Body of pancreas (tissue), 4 donors: ENCODE measurements around the gene XRCC4. TPM values are rescaled to one million over a fixed set of nuclear protein-coding genes. Genes with fewer than 3 reads are reported as not detected.
A peak's percentile ranks its signal among the peaks of the same experiment; 100 is the strongest.

ENCODE experiments used
- ATAC-seq: fragments of 150-250 bp; one replicate; pipeline ENCODE4 v1.9.1; 2016
- DNase-seq, 4 donors: peaks; one replicate each; pipeline ENCODE4 v3.0.0-alpha.2; 2019
- H3K27ac ChIP-seq, 4 donors: fragments of 200-600 bp; sonication (generic); 1 replicate in 3 of 4; 2 replicates in 1 of 4; pipeline versions ENCODE4 v1.5.1 to v1.6.1; 2016 to 2019; ENCODE audit warnings: mild to moderate bottlenecking in 1 of 4, mixed read lengths in 1 of 4, moderate library complexity in 1 of 4
- H3K27me3 ChIP-seq, 2 donors: fragments of 200-600 bp; sonication (generic); one replicate each; pipeline ENCODE4 v1.6.0; 2016; ENCODE audit warnings: mild to moderate bottlenecking in 1 of 2
- H3K36me3 ChIP-seq, 2 donors: fragments of 200-600 bp; sonication (generic); replicated peaks in 1 of 2; 2 replicates each; pipeline ENCODE4 v1.5.1; 2016; ENCODE audit warnings: low read depth in 2 of 2; ENCODE audit not compliant: insufficient read depth in 1 of 2
- H3K4me1 ChIP-seq: fragments of 200-600 bp; sonication (generic); one replicate; pipeline ENCODE4 v1.6.0; 2016
- H3K4me3 ChIP-seq, 2 donors: fragments of 200-600 bp; sonication (generic); 1 replicate in 1 of 2; 2 replicates in 1 of 2; pipeline ENCODE4 v1.5.1; 2016 to 2019
- H3K9me3 ChIP-seq, 3 donors: fragments of 200-600 bp; sonication (generic); 1 replicate in 2 of 3; 2 replicates in 1 of 3; pipeline ENCODE4 v1.5.1; 2016
- POLR2A ChIP-seq, 3 donors: fragments of 450-650 bp; IDR thresholded peaks; one replicate each; pipeline ENCODE4 v1.6.1; 2016; ENCODE audit warnings: antibody characterized with exemption in 3 of 3, mild to moderate bottlenecking in 2 of 3
- WGBS, 2 donors: methylation state at CpG; one replicate each; pipeline ENCODE4 v1.1.5; 2017; 5-methylcytosine and 5-hydroxymethylcytosine counted together
- intact Hi-C: fragments of 100-400 bp; cut with DNase I; formaldehyde crosslinking; loops from one replicate; pipeline ENCODE4 v1.15.1; 2023
- total RNA-seq, 2 donors: library from RNA; depleted of rRNA; stranded (reverse); fragments of >200 nt; gene quantifications; one replicate each; pipeline ENCODE4 v1.1.0, GENCODE V29; 2016
- TF ChIP-seq, protein P1 (sequence below), 7 experiments: fragments of 450-650 bp in 4 of 7; fragments of 200-600 bp in 3 of 7; sonication (generic) in 3 of 7; IDR thresholded peaks; one replicate each; pipeline ENCODE4 v1.5.1; 2016 to 2019; ENCODE audit warnings: antibody characterized with exemption in 7 of 7

XRCC4 gene
- total RNA-seq, 2 donors from 2014 or later, result 0.99 to 4.4 TPM

DNA sequence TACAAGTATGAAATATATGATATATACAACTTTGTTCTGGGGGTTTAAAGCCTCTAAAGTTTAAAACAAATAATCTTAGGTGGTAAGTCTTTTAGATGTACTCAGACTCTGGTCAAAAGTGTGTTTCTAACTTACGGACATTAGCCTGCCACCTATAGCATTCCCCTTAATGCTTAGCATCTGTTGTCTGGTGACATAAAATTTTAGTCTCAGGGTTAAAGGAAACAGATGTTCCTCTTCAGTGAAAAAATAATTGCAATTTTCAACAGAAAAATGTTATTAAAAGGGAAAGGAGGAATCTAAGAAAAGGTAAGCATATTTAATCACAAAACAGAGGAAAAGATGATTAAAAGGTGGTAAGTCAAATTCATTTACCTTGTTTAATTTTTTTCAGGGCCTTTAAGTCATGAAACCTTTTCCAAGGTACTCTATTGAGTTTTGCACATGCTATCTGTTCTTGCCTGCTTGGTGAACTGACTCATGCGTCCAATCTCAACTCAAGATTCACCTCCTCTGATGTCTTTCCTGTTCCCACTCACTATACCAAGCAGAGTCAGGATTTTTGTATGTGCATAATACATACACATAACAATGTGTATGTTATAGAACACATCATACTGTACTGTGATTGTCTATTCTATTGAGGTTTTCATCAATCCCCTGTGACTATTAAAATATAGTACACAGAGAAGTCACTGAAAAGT lies 8.1 kb upstream of the XRCC4 start:
- Histone ChIP-seq H3K36me3 (no peaks in the 10 kb centered on the region), H3K27me3 (no peaks in the 10 kb centered on the region), H3K9me3 (no peaks in the 10 kb centered on the region), H3K27ac (no peak overlapping the region), H3K4me1 (peaks cover 51% of the 10 kb centered on the region), H3K4me3 (no peak overlapping the region)
- TF ChIP-seq, protein P1, sequence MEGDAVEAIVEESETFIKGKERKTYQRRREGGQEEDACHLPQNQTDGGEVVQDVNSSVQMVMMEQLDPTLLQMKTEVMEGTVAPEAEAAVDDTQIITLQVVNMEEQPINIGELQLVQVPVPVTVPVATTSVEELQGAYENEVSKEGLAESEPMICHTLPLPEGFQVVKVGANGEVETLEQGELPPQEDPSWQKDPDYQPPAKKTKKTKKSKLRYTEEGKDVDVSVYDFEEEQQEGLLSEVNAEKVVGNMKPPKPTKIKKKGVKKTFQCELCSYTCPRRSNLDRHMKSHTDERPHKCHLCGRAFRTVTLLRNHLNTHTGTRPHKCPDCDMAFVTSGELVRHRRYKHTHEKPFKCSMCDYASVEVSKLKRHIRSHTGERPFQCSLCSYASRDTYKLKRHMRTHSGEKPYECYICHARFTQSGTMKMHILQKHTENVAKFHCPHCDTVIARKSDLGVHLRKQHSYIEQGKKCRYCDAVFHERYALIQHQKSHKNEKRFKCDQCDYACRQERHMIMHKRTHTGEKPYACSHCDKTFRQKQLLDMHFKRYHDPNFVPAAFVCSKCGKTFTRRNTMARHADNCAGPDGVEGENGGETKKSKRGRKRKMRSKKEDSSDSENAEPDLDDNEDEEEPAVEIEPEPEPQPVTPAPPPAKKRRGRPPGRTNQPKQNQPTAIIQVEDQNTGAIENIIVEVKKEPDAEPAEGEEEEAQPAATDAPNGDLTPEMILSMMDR (IDR thresholded peaks at IDR 0.05), result no peak
- TF ChIP-seq POLR2A (IDR thresholded peaks at IDR 0.05), result no peak
- intact Hi-C loops, result no loop called here
- DNase-seq (no peak), ATAC-seq (no peak)
- 77 to 78% methylated on average over 2 of the region's 2 CpGs for WGBS, 2 donors

- Histone ChIP-seq H3K27ac (no peak overlapping the region), H3K4me1 (peaks cover 63% of the 10 kb centered on the region), H3K36me3 (no peaks in the 10 kb centered on the region), H3K9me3 (no peaks in the 10 kb centered on the region), H3K27me3 (no peaks in the 10 kb centered on the region), H3K4me3 (no peak overlapping the region)
- intact Hi-C loops, result no loop called here
- ATAC-seq, result no peak
- DNase-seq, result no peak
- no peak for TF ChIP-seq POLR2A (IDR thresholded peaks at IDR 0.05)
- TF ChIP-seq, protein P1 (IDR thresholded peaks at IDR 0.05), result no peak
- 58 to 60% methylated on average over 2 of the region's 2 CpGs for WGBS, 2 donors
Observed at GRCh38 chr5:83071286-83072051, 5.9 kb upstream of the XRCC4 start.

DNA sequence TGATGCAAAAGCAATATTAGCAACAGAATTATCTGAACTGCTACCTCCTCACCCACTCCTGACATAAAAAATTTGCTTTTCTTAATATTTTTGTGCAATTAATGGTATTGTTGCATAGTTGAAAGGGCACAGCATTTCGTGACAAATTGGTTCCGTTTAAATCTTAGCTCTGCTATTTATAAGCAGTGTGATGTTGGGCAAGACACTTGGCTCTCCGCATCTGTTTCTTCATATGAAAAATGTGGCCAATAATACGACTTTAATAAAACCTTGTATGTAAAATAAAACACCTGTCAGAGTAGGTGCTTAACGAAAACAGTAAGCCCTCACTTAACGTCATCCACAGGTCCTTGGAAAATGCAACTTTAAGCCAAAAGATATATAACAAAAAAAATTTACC lies 4.4 kb upstream of the XRCC4 start:
- Histone ChIP-seq H3K27me3 (no peaks in the 10 kb centered on the region), H3K36me3 (no peaks in the 10 kb centered on the region), H3K9me3 (no peaks in the 10 kb centered on the region), H3K4me3 (no peak overlapping the region), H3K4me1 (peaks cover 63% of the 10 kb centered on the region), H3K27ac (no peak overlapping the region)
- WGBS, 2 donors, result 59 to 64% methylated on average over 6 of the region's 6 CpGs
- intact Hi-C loops, result no loop called here
- DNase-seq (no peak), ATAC-seq (no peak)
- TF ChIP-seq, protein P1 (IDR thresholded peaks at IDR 0.05), result no peak
- TF ChIP-seq POLR2A (IDR thresholded peaks at IDR 0.05), result no peak

- Histone ChIP-seq H3K27me3 (no peaks in the 10 kb centered on the region), H3K36me3 (no peaks in the 10 kb centered on the region), H3K9me3 (no peaks in the 10 kb centered on the region), H3K27ac (peak overlapping the region; percentile 47 to 92 (median 68)), H3K4me1 (peaks cover 33% of the 10 kb centered on the region), H3K4me3 (peak overlapping the region; percentile 14 to 56)
- DNase-seq (no peak), ATAC-seq (no peak)
- intact Hi-C loops, result no loop called here
- TF ChIP-seq, protein P1 (IDR thresholded peaks at IDR 0.05), result no peak
- TF ChIP-seq POLR2A (IDR thresholded peaks at IDR 0.05), result no peak
- WGBS, 2 donors, result 2 to 5% methylated on average over 14 of the region's 14 CpGs
Observed at GRCh38 chr5:83077662-83078261, 415 bp downstream of the XRCC4 start.
